Measurements from ENCODE around the gene POLD1.

Gene POLD1

GRCh38 chr19:50425581-50425980 lies 41.4 kb downstream of the POLD1 start:
- H3K4me3 ChIP-seq (ENCODE audit: low read depth, low read length), result no peak overlapping the region

GRCh38 chr19:50427318-50427925 lies 43.3 kb downstream of the POLD1 start:
- no peak for TF ChIP-seq CTCF (IDR thresholded peaks at IDR 0.05; ENCODE audit: low read depth, low read length)
- no peak overlapping the region for H3K4me3 ChIP-seq (ENCODE audit: low read depth, low read length)

More at GRCh38 chr19:50425581-50425980, 41.4 kb downstream of the POLD1 start:
- TF ChIP-seq CTCF (IDR thresholded peaks at IDR 0.05; ENCODE audit: low read depth, low read length), result no peak

GRCh38 chr19:50427997-50428425 lies 43.9 kb downstream of the POLD1 start:
- H3K4me3 ChIP-seq (ENCODE audit: low read depth, low read length), result no peak overlapping the region
- TF ChIP-seq CTCF (IDR thresholded peaks at IDR 0.05; ENCODE audit: low read depth, low read length), result no peak

- TF ChIP-seq CTCF (IDR thresholded peaks at IDR 0.05; ENCODE audit: low read depth, low read length), result no peak
- H3K4me3 ChIP-seq (ENCODE audit: low read depth, low read length), result no peak overlapping the region
Observed at GRCh38 chr19:50428772-50429463, 44.8 kb downstream of the POLD1 start.

GRCh38 chr19:50430888-50431342 lies 46.8 kb downstream of the POLD1 start:
- TF ChIP-seq CTCF (IDR thresholded peaks at IDR 0.05; ENCODE audit: low read depth, low read length), result no peak
- H3K4me3 ChIP-seq (ENCODE audit: low read depth, low read length), result peak overlapping the region; percentile 57

- peak overlapping the region; percentile 57 for H3K4me3 ChIP-seq (ENCODE audit: low read depth, low read length)
Observed at GRCh38 chr19:50431343-50432220, 47.4 kb downstream of the POLD1 start.

More at GRCh38 chr19:50431343-50432220, 47.4 kb downstream of the POLD1 start:
- TF ChIP-seq CTCF (IDR thresholded peaks at IDR 0.05; ENCODE audit: low read depth, low read length), result no peak

Measured in WI38 (cell line).